Activated B cell treated with CpG ODN at 0.5 μM for 24 hours (primary cell): ENCODE data around the gene DNAJC18. TPM values are rescaled to one million over a fixed set of nuclear protein-coding genes. Genes with fewer than 3 reads are reported as not detected.
"Not testable (repeated sequence)": the region's sequence is repeated elsewhere in the genome, so short reads cannot be mapped to it uniquely, and the experiment has no call there.

Source experiments
- ATAC-seq: fragments of 200-7000 bp; cut with Tn5 transposase; one replicate; pipeline ENCODE4 v1.10.0; 2021; ENCODE audit warnings: low read depth, mild to moderate bottlenecking, moderate library complexity
- CTCF ChIA-PET: fragments of 350-600 bp; sonication (Branson Sonifier 250); formaldehyde crosslinking; loops from one replicate; lab custom pipeline; 2021; ENCODE audit warnings: antibody characterized with exemption; lab: Charles Lee
- POLR2A ChIA-PET: fragments of 350-600 bp; sonication (Branson Sonifier 250); formaldehyde crosslinking; loops from one replicate; lab custom pipeline; 2021; ENCODE audit warnings: antibody characterized with exemption; lab: Charles Lee
- DNase-seq: peaks from one replicate; pipeline ENCODE4 v3.0.0; 2022
- H3K27ac Mint-ChIP-seq: one replicate; pipeline ENCODE4 v1.8.0; 2020; ENCODE audit warnings: mixed read lengths
- H3K27me3 Mint-ChIP-seq: one replicate; pipeline ENCODE4 v1.8.0; 2021; ENCODE audit warnings: mixed read lengths
- H3K36me3 Mint-ChIP-seq: one replicate; pipeline ENCODE4 v1.8.0; 2021; ENCODE audit warnings: low read depth, mixed read lengths
- H3K4me1 Mint-ChIP-seq: one replicate; pipeline ENCODE4 v1.8.0; 2021; ENCODE audit warnings: mixed read lengths
- H3K4me3 Mint-ChIP-seq: one replicate; pipeline ENCODE4 v1.8.0; 2020; ENCODE audit warnings: mild to moderate bottlenecking, mixed read lengths
- H3K9me3 Mint-ChIP-seq: one replicate; pipeline ENCODE4 v1.8.0; 2020; ENCODE audit warnings: mixed read lengths
- intact Hi-C: fragments of 100-400 bp; cut with micrococcal nuclease; formaldehyde crosslinking; loops from one replicate; pipeline ENCODE4 v1.15.1; 2024
- total RNA-seq: library from RNA; stranded (reverse); gene quantifications from 2 replicates; pipeline ENCODE4 v1.2.3, GENCODE V29; 2022
- TF ChIP-seq, protein P1 (sequence below): fragments of 200-600 bp; IDR thresholded peaks from one replicate; pipeline ENCODE4 v1.8.0; 2022; ENCODE audit warnings: antibody characterized with exemption, mild to moderate bottlenecking

DNAJC18 gene
- total RNA-seq, 1 donor from 2014 or later = 9.1 TPM

DNA sequence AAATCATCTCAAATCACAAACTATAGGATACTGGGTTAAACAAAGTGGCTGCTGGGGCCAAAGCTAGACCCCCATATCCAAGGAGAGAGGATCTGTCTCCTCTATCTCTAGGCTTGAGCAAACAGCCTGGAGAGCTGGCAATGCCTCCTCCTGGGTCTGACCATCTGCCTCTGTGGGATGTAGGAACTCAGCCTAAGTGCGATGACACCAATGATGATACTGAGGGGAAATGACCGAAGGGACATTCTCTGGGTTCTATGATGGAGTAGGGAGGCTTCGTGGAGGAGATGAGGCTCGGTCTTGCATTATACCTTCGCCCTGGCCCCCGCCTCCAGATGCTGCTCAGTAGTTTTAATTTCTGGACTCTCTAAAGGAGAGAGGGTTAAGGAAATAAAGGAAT is 26.2 kb downstream of the DNAJC18 start:
- H3K4me3 Mint-ChIP-seq = no peak overlapping the region
- H3K27me3 Mint-ChIP-seq = no peaks in the 10 kb centered on the region
- DNase-seq (no peak), ATAC-seq (no peak)
- TF ChIP-seq, protein P1, sequence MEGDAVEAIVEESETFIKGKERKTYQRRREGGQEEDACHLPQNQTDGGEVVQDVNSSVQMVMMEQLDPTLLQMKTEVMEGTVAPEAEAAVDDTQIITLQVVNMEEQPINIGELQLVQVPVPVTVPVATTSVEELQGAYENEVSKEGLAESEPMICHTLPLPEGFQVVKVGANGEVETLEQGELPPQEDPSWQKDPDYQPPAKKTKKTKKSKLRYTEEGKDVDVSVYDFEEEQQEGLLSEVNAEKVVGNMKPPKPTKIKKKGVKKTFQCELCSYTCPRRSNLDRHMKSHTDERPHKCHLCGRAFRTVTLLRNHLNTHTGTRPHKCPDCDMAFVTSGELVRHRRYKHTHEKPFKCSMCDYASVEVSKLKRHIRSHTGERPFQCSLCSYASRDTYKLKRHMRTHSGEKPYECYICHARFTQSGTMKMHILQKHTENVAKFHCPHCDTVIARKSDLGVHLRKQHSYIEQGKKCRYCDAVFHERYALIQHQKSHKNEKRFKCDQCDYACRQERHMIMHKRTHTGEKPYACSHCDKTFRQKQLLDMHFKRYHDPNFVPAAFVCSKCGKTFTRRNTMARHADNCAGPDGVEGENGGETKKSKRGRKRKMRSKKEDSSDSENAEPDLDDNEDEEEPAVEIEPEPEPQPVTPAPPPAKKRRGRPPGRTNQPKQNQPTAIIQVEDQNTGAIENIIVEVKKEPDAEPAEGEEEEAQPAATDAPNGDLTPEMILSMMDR = no peak
- H3K9me3 Mint-ChIP-seq = no peaks in the 10 kb centered on the region
- peaks cover 9% of the 10 kb centered on the region for H3K36me3 Mint-ChIP-seq
- no peak overlapping the region for H3K27ac Mint-ChIP-seq
- peaks cover 5% of the 10 kb centered on the region for H3K4me1 Mint-ChIP-seq
- intact Hi-C loops = no loop called here
- POLR2A ChIA-PET = interaction anchor here (0.6 kb wide), 1 partner anchor 37 kb away, joined by 7 read pairs; no protein-coding TSS in a partner anchor
- CTCF ChIA-PET = no interaction called here

DNA sequence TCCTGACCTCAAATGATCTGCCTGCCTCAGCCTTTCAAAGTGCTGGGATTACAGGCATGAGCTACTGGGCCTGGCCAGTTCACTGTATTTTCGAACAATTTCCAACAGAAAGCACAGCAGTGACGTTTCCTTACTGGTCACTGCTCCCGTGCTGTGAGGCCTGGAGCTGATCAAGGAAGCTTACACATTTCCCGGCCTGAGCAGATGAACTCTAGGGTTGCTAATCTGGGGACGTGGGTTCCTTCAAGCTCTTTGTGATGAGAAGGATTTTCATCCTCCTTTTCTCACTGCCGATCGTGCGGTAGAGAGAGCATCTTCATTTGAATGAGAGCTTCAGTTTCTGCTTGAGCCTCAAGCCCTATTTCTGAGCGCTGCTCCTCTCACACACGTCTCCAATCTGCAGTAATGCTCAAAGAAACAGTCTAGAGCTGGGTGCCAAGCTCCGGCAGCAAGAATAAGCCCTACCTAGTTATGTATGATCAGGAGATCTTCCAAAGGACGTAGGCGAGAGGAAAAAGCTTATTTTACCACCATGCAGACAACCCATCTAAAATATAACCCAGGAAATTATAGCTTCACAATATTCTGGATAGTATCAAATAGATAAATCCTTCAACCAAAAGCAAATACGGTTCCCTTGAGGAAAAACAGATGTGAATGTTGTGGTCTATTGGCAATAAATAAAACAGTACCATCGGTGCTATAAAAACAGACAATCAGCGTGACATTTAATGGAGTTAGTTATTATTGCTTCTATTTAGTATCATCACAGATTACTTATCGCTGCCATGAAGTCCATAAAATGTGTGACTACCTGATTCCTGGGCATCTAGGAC is 28.1 kb downstream of the DNAJC18 start:
- Mint-ChIP-seq H3K27me3 (no peaks in the 10 kb centered on the region), H3K36me3 (peaks cover 7% of the 10 kb centered on the region), H3K9me3 (no peaks in the 10 kb centered on the region), H3K4me1 (peaks cover 23% of the 10 kb centered on the region), H3K4me3 (no peak overlapping the region), H3K27ac (no peak overlapping the region)
- intact Hi-C loops = no loop called here
- TF ChIP-seq, protein P1 = no peak
- POLR2A ChIA-PET = interaction anchor here (0.5 to 1.4 kb wide), 4 partner anchors 21 to 1003 kb away, joined by 3 to 5 read pairs (median 4); partner anchors contain the start of genes DNAJC18 and MZB1
- ATAC-seq (no peak), DNase-seq (no peak)
- CTCF ChIA-PET = interaction anchor here (0.6 kb wide), 1 partner anchor 107 kb away, joined by 4 read pairs; no protein-coding TSS in a partner anchor

DNA sequence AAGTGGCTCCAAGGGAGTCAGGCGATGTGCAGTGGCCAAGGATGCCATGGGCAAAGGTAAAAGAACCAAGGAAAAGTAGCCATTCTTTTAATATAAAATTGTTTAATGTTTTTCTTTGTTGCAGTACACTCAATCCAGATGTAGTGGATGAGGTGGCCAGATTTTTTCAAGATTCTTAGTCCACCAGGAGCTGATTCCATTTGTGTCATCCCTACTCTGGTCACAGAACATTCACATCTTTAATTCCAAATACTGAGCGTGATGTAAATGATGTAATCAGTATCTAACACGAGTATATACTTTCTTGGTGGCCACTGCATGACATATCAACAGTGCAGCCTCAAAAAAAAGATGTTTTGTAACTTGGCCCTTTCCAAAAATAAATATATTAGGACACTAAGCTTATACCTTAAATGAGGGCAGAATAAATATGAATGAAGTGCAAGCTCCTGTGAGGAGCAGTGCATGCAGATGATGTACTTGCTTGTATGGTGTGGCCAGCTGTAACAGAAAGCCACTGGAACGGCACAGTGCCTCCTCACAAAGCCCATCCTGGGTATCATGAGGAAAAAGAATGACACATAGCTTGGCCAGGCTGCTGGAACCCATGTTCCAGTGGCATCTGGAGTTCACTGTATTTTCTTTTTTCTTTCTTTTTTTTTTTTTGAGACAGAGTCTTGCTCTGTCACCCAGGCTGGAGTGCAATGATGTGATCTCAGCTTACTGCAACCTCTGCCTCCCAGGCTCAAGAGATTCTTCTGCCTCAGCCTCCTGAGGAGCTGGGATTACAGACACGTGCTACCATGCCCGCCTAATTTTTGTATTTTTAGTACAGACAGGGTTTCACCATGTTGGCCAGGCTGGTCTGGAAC is 29.0 kb downstream of the DNAJC18 start:
- Mint-ChIP-seq H3K4me3 (no peak overlapping the region), H3K36me3 (peaks cover 7% of the 10 kb centered on the region), H3K27ac (no peak overlapping the region), H3K9me3 (no peaks in the 10 kb centered on the region), H3K27me3 (no peaks in the 10 kb centered on the region), H3K4me1 (peaks cover 23% of the 10 kb centered on the region)
- no peak for ATAC-seq
- ChIA-PET CTCF (interaction anchor here (1.2 kb wide), 1 partner anchor 14 kb away, joined by 3 read pairs; no protein-coding TSS in a partner anchor), POLR2A (interaction anchor here (0.8 to 1.4 kb wide), 3 partner anchors 20 to 105 kb away, joined by 3 to 4 read pairs (median 3); partner anchors contain the start of genes DNAJC18 and MZB1)
- DNase-seq = no peak
- TF ChIP-seq, protein P1 = no peak
- intact Hi-C loops = no loop called here

DNA sequence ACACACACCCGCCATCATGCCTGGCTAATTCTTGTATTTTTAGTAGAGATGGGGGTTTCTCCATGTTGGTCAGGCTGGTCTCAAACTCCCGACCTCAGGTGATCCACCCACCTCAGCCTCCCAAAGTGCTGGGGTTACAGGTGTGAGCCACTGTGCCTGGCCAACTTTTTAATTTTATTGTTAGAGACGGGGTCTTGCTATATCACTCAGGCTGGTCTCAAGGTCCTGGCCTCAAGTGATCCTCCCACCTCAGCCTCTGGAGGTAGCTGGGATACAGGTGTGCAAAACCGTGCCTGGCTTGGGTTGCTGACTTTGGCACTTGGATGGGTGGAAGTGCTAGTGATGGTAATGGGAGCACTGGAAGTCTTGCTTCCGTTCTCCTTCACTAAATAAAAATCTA is 30.2 kb downstream of the DNAJC18 start:
- H3K27me3 Mint-ChIP-seq, H3K4me3 Mint-ChIP-seq, H3K36me3 Mint-ChIP-seq, DNase-seq, ATAC-seq, CTCF ChIA-PET, H3K9me3 Mint-ChIP-seq: not testable (repeated sequence)
- POLR2A ChIA-PET = interaction anchor here (0.8 kb wide), 1 partner anchor 106 kb away, joined by 3 read pairs; no protein-coding TSS in a partner anchor
- intact Hi-C loops = loop anchor here (10.0 kb wide), 1 partner anchor 944 kb away; the partner anchor contains the start of gene EGR1
- H3K27ac Mint-ChIP-seq = peak overlapping the region; percentile 46
- peaks cover 34% of the 10 kb centered on the region for H3K4me1 Mint-ChIP-seq

DNA sequence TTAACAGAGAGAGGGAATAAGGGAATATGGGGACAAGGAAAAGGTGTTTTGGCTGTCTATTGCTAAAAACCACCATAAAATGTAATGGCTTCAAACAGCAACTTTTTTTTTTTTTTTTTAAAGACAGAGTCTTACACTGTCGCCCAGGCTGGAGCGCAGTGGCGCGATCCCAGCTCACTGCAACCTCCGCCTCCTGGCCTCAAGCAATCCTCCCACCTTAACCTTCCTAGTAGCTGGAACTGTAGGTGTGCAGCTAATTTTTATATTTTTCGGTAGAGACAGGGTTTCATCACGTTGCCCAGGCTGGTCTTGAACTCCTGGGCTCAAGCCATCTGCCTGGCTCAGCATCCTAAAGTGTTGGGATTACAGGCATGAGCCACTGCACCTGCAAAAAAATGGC is 31.1 kb downstream of the DNAJC18 start:
- H3K27me3 Mint-ChIP-seq = no peaks in the 10 kb centered on the region
- no peaks in the 10 kb centered on the region for H3K9me3 Mint-ChIP-seq
- ChIA-PET POLR2A (interaction anchor here (0.6 to 1.8 kb wide), 7 partner anchors 16 to 293 kb away, joined by 3 to 14 read pairs (median 5); partner anchors contain the start of genes MZB1 and PAIP2), CTCF (interaction anchor here (0.8 to 1.3 kb wide), 2 partner anchors 14 to 157 kb away, joined by 3 to 4 read pairs; no protein-coding TSS in a partner anchor)
- H3K4me3 Mint-ChIP-seq = no peak overlapping the region
- intact Hi-C loops = loop anchor here (10.0 kb wide), 1 partner anchor 943 kb away; the partner anchor contains the start of gene EGR1
- ATAC-seq = no peak
- TF ChIP-seq, protein P1 = no peak
- H3K4me1 Mint-ChIP-seq = peaks cover 43% of the 10 kb centered on the region
- peak overlapping the region; percentile 81 for H3K27ac Mint-ChIP-seq
- peaks cover 3% of the 10 kb centered on the region for H3K36me3 Mint-ChIP-seq
- DNase-seq = no peak
